HG03520 (cell line): ENCODE data around the gene CUL1.
A peak's percentile ranks its signal among the peaks of the same experiment; 100 is the strongest.
"Not testable (repeated sequence)": the region's sequence is repeated elsewhere in the genome, so short reads cannot be mapped to it uniquely, and the experiment has no call there.

Experiments
- ATAC-seq: cut with Tn5 transposase; IDR thresholded peaks from one replicate; pipeline ENCODE4 v1.9.1; 2021; ENCODE audit warnings: mild to moderate bottlenecking, moderate library complexity; ENCODE audit not compliant: unreplicated experiment

The CUL1 gene

DNA sequence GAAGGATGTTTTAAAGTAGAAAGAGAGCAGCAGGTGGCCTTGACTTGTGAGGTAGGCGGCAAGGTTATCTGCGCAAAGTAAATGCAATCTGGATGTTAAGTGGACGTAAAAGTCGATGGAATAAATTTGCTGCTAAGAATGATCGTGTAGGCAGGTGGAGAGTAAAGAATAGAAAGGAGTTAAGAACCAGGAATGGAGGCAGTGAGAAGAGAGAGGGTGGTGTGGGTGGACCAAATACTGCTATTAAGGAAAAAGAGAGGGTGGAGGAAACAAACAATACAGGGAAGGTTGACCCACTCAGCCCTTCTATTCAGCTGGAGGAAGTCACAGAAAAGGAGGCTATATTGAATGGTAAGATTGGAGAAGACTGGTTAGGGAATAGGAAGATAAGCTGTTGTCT lies 1.9 kb upstream of the CUL1 start:
- no peak for ATAC-seq

DNA sequence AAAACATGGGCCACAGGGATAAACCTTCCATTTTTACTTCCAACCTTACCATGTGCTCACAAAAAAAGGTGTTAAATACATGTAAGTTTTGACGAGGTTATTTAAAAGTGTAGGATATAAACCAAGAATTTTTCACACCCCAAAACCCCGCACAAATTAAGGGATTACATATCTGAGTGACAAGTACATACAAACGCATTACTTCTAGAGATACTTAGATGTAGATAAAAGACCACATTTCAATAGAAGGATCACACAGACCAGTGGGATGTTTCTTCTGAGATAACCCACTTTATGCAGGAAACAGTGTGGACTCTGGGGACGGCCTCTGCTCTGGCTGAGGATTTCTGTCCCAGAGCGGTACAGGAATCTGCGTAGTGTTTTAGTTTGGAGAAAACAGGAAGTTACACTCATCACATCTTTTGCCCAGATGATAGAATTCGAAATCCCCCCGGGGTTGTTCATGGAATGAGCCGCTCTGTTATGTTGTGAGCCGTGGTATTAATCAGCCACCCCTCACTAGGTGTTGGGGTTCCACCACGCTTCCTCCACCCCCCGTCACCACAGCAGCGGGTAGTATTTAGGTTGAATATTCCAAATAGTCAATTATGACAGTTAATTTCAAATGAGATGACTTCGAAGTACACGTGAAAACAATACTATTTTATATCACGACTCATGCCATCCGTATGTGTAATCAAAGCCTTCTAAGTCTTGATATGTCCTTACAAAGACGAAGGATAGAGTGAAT lies 1.3 kb upstream of the CUL1 start:
- ATAC-seq = no peak

DNA sequence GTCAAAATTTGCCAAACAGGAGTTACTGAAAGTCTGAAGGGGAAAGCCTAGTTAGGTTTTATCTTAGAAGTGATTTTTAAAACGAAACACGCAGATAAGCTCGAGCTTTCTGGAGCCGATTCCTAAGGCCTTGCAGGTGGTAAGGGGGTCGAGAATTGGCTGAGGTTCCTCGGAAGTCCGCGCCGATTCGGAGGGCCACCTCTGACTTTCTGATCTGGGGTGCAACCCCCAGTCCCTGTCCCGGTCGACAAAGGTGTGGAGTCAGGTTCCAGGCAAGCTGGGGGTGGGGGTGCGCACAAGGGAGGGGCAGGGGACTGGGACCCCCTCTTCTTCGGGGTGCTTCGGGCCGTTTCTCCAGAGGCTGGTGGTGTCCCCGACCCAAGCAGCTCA lies 701 bp upstream of the CUL1 start:
- peak; percentile 2 for ATAC-seq

DNA sequence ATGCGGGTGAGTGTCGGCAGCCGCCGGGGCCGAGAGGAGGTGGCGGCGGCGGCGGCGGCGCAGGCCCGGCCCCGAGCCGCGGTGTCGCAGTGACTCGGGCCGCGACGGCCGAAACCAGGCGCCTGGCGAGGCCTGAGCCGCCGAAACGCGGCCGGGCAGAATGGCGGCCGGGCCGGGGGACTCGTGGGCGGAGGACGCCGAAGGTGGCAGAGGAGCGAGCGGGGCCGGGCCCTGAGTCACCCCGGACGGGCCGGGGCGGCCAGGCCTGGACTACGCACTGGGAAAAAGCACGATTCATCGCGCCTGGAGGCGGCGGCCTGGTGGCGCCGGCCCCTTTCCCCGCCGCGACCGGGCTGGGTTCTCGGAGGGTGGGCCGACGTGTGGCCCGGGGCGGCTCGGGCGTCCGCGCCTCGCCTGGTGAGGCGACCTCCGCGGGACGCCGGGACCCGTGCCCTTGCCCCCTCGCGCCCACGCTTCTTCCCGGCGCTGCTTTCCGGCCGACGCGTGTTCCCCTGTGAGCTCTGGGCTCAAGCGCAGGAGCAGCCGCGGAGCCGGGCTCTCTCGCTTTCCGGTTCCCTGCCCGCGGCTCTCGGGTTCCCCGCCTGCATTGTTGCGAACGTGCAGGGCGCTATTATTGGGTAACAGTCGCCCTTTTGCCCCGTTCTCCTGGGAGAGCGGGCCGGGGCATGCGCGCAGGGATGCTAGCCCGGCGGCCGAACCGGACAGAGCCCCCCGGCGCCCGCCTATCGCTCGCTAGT lies 500 bp downstream of the CUL1 start:
- peak; percentile 33 for ATAC-seq

DNA sequence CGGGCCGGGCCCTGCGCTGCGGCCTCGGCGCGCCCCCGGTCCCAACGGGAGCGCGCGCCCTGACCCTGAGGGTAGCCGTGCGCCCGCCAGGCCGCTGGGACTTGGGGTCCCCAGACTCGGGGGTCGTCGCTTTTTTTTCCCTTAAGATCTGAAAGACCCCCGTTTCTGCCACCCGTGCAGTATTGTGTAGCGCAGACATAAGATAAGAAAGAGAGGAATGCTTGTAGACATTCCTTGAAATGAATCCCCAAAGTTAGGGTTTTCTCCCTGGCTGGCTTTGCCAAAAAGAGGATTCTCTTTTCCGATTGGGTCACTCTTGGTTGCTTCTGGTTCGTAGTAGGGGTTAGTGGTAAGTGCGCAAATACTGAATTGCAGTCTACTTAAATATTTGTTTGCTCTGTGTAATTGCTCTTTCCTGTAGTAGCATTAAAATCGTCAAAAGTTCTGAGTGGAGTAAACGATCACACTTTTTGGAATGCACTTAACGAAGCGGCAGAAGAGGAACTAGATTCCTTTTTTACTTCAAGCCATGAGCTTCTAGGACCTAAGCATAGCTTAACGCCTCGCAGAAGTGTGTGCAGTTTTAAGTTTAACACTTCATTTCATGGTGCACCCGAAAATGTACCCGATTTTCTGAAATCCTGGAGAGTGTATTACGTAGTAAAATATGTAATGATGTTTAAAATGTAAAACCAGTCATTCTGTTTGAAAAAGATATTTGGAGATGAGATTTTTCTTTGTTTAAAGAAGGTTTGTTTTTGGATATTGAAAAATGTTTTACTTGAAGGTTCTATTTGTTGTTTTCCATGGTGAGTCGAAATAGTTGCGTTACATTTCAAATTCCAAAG lies 1.3 kb downstream of the CUL1 start:
- ATAC-seq = no peak

DNA sequence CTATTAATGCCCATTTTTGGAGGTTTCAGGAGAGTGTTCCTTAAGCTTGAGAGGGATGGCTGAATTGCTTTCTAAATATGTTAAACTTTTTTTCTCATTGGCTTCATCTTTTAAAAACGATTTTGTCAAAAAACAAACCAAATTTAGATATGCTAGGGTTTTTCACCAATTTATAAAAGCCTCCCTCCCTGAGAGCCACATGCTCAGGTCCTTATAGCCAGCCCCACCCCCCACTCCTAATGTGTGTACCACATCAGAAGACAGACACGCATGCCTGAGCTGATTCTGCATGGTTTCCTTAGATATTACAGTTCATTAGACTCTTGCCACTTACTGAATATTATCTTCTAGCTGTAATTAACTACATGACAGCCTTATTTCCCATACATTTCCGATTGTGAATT lies 2.0 kb downstream of the CUL1 start:
- no peak for ATAC-seq

DNA sequence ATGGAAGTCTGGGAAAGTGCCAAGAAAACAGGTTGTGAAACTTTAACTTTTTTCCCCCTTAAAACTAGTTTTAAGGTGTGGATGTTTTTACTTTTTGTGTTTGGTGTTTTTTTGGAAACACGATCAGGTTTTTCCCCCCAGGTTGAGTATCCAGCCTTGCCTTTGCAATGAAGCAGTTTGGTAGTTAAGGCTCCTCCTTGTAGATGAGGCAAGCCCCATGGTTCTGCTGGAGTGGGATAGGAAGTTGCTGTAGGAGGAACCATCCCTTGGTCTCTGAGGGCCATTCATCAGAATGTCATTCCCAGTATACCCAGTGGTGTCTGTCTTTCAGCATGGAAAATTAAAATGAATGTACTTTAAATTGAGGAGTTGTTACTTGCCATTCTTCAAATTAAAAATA lies 2.7 kb downstream of the CUL1 start:
- ATAC-seq = no peak

DNA sequence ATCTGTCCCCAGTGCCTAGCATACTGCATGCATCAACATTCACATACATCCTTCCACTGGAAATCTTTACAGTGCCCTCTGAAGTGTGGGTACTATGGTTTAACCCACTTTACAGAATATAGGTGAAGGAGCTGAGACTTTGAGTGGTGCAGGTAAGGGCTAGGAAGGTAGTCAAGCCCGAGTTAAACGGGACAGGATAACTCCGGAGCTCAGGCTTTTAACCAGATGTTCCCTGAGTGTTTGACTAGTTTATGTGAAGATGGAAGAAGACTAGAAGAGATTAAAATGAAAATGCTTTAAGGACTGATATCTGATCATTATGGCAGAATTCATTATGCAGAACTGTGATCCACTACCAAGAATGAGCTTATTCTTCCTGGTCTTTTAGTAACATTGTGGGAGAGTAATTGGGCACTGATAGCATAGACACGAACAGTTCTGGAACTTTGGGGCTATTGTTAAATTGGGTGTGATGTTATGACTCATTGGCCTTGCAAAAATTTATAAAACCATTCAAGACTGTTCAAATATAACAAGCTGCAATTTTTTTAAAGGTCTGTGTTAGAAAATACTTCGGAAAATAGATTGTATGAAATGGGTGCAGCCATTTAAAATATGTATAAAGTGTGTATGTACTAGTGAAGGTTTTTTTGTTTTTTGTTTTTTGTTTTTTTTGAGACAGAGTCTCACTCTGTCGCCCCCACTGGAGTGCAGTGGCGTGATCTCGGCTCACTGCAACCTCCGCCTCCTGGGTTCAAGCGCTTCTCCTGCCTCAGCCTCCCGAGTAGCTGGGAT lies 4.4 kb downstream of the CUL1 start:
- ATAC-seq = no peak

DNA sequence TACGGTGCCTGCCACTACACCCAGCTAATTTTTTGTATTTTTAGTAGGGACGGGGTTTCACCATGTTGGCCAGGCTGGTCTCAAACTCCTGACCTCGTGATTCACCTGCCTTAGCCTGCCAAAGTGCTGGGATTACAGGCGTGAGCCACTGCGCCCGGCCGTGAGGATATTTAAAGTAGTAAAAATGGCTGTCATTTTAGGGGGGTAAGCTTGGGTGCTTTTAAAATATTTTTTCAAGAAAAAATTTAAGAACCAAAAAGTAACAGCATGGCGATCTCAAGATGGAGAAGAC lies 4.9 kb downstream of the CUL1 start:
- ATAC-seq = not testable (repeated sequence)

DNA sequence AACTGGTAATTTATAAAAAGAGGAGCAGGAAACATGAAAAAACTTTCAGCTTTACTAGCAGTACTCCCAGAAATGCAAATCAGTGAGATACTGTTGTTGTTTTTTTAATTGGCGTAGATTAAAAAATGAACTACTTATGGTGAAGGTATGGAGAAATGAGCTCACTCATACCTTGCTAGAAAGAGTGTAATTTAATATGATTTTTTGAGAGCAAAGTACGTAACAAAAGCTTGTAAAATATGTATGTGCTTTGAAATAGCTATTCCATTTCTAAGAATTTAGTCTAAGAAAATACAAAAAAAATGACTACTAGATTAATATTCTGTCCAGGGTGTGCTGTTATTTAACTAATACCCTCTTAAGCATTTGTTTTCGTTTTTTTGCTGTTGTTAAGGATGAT lies 5.5 kb downstream of the CUL1 start:
- ATAC-seq = no peak

DNA sequence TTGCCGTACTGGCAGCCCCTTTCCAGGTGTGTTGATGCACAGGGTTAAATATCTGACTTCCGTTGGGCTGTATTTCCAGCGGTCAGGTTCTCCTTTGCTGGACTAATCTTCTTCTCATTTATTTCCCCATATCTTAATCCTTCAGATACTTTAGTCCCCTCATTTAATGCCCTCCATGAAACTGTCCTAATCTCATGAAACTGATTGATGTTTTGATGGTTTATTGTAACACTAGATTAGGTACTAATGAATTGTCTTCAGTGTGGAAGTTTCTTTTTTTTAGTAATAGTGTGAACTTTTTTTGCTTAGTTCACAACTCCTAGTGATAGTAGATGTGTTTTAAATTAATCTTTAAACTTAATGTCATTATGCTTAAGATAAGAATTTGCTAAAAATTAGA lies 6.3 kb downstream of the CUL1 start:
- ATAC-seq = no peak

DNA sequence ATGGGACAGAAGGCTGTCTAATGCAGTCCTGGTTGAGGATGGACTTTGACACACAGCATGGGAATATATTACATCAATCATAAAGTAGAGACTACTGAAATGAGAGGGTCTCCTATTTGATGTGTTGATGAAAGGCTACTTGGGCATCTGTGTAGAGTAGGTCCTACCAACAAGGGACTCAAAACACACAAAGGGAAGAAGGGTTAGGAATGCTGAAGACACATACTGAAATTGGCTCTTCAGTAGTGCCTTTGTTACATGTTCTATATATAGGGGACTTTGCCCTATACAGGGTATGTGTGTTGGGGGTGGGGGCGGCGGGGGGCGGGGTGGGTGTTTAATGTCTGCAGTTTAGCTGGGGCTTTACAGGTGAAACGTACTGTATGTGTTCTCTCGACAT lies 7.7 kb downstream of the CUL1 start:
- no peak for ATAC-seq

DNA sequence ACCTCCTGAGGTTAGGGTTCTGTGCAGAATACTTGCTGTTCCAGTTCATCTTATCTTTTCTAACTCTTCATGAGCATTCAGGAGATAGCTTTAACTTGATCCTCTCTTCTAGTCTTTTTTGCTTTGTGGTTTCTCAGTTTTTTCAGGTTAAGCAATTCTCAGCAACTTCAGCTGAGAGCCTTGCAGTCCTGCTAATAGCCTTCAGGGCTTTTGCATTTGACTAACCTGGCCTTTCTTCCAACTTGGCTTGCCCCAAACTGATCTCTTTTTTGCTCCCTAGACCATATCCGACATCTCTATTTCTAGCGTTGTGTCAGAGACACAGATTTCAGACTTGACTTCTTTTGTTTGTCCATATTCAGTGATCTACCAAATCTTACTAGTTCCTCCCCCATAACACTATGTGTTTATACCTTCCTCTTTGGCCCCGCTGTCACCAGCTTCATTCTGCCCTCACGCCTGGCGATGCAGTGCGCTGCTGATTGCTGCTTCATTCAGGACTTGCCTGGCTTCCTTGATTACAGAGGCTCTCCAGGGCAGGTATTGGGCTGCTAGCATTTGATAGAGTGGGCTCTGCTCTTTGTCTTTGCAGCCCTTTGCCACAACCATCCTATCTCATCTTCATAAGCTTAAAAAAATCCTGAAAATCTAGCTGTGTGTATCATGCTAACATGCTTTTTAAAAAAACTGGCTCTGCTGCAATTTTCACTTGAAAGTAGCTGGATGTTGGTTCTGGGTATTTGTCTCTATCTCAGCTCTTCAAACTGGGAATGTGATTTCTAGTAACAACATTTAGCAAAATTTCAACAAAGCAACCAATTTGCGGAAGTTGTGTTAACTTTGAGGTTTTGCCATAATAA lies 9.6 kb downstream of the CUL1 start:
- ATAC-seq = no peak

DNA sequence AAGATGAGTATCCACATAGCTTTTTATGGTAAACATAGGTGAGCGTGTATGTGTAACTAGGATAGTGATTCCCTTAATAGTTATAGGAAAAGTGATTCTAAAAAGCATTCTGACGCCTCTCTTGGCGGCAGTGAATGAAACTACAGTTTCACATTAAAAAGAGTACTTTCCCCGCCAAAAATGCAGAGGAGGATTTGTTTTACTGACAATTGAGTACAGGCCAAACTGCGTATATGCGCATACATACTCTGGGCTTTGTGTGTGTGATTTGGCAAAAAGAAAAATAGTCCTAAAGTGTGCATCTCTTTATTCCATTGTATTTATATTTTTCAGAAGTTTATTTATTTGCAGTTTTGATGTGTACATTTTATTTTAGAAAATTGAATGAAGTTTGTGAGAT lies 10.3 kb downstream of the CUL1 start:
- no peak for ATAC-seq

DNA sequence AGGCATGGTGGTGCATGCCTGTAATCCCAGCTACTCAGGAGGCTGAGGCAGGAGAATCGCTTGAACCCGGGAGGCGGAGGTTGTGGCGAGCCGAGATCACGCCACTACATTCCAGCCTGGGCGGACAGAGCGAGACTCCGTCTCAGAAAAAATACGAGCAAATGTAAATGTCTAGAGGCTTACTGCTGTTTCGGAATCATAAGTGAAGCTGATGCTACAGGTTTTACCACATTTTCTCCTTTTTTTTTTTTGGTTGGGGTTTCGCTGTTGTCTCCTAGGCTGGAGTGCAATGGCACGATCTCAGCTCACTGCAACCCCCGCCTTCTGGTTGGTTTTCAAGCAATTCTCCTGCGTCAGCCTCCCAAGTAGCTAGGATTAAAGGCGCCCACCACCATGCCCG lies 11.7 kb downstream of the CUL1 start:
- not testable (repeated sequence) for ATAC-seq

DNA sequence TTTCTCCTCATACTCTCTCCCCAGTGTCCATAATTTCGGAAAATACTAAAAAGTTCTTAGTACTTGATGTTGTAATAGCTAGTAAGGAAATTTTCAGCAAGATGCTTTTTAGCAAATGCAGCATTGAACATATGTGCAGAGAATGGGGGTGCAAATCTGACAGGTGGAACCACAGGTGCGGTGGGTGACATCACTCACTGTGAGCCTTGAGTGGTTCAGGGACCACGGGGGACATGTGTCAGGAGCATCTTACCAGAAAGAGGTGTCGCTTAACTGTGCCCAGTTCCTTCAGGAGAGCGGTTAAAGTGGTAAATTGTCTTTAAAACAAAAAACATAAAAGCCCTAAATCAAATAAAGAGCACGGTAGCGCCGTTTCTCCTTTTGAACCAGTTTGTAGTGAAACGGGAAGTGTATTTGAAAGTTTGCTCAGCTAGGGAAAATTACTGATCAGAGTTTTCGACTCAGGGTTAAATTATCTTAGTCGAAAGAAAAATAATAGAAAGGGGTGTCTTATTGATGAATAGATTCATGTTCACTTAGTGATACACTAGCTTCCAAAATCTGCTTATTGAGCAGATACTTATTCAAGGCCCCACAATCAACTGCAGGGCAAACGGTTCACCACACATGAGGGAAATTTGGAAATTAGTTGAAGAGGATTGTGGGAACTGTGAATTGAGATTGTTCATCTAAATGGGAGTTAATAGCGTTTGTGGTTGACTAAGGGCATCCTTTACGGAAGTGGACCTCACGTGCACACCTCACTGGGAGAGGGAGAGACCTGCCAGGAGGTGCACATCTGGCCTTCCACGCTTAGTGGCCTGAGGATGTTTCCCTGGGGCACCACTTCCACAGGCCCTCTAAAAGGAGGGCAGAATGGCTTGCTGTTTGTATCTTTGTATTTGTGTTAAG lies 12.7 kb downstream of the CUL1 start:
- ATAC-seq = no peak

DNA sequence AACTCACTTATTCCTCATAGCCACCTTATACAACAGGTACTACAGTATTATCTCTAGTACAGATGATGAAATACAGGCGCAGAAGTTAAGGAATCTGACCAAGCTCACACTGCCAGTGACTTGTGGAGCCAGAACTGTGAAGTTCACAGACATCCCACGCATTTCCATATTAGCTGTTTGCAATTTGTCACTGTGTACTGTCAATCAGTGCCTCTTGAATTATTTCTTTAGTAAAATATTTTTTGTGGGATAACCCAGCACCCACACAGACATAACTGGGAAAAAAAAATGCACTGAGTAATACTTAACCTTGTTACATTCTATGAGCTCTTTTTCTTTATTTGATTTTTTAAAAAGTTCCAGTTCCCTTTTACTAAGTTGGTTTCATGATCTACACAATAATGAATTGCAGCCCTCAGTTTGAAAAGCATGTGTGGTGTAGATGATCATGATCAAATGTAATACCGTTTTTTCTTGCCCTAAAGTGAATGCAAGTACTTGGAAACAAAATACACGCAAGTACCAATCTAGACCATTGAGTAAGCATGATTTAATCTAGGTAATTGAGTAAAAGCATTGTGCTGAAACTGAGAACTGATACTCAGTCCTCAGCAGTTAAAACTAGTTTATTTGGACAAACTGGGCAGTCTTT lies 14.1 kb downstream of the CUL1 start:
- peak; percentile 37 for ATAC-seq

DNA sequence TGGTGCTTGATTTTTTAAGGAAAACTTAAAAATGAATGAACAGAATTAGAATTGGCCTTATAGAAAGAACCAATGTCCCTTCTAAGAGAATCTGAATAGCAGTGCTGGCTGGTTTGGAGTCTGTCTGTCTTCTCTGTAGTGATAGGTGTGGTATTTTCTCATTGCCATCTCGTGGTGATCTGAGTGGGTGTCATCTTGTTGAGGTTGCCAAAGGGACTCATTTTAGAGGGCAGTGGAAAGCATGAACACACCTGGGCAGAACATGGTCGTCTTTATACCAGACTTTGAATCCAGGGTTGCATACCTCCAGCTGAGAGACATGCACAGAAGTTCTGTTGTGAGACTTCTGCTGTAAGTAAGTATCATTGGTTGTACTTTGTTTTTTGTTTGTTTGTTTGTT lies 15.8 kb downstream of the CUL1 start:
- no peak for ATAC-seq

DNA sequence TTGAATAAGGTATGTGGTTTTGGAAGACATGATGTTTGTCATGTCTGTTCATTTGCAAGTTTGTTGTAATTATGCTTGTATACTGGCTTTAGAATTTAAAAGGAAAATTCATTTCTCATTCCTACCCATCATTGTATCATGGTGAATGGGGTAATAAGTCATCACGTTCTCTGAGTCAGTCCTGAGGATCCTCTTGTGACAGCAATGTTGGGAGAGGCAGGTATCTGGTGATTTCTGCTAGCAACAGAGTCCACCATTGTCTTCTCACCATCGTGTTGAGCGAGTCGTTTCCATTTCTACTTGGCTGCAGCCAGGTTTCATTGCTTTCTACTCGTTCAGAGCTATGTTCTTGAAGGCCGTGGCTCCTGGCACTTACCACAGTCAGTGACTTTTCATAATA lies 16.3 kb downstream of the CUL1 start:
- ATAC-seq = no peak
